Heart right ventricle (tissue), 16 donors: ENCODE measurements around the gene RPS19. TPM values are rescaled to one million over a fixed set of nuclear protein-coding genes. Genes with fewer than 3 reads are reported as not detected.
A peak's percentile ranks its signal among the peaks of the same experiment; 100 is the strongest.

Experiments
- ATAC-seq, 8 donors: fragments of 200-7000 bp; cut with Tn5 transposase; one replicate each; pipeline ENCODE4 v1.9.1; 2020; ENCODE audit warnings: mild to moderate bottlenecking in 8 of 8, moderate library complexity in 8 of 8, moderate number of reproducible peaks in 1 of 8
- DNase-seq, 2 donors: peaks; one replicate each; pipeline ENCODE4 v3.0.0-alpha.2; 2020
- H3K27ac ChIP-seq, 10 donors: fragments of 200-600 bp; sonication (generic) in 2 of 10; one replicate each; pipeline versions ENCODE4 v1.5.0 to v1.8.0; 2020 to 2022; ENCODE audit warnings: mild to moderate bottlenecking in 3 of 10
- H3K27me3 ChIP-seq, 7 donors: fragments of 200-600 bp; one replicate each; pipeline ENCODE4 v1.8.0; 2021 to 2022; ENCODE audit warnings: mild to moderate bottlenecking in 2 of 7
- H3K36me3 ChIP-seq, 9 donors: fragments of 200-600 bp; sonication (generic) in 1 of 9; one replicate each; pipeline versions ENCODE4 v1.5.0 to v1.8.0; 2020 to 2022; ENCODE audit warnings: mild to moderate bottlenecking in 2 of 9
- H3K4me1 ChIP-seq, 9 donors: fragments of 200-600 bp; sonication (generic) in 1 of 9; one replicate each; pipeline versions ENCODE4 v1.5.0 to v1.8.0; 2020 to 2022; ENCODE audit warnings: mild to moderate bottlenecking in 4 of 9
- H3K4me3 ChIP-seq, 10 donors: fragments of 200-600 bp; sonication (generic) in 2 of 10; one replicate each; pipeline versions ENCODE4 v1.5.0 to v1.8.0; 2020 to 2022; ENCODE audit warnings: mild to moderate bottlenecking in 7 of 10, moderate library complexity in 2 of 10
- H3K9me3 ChIP-seq, 11 donors: fragments of 200-600 bp in 10 of 11; sonication (generic) in 2 of 11; one replicate each; pipeline versions ENCODE4 v1.5.0 to v1.8.0; 2013 to 2022; ENCODE audit warnings: mild to moderate bottlenecking in 2 of 11, control low read depth in 1 of 11, moderate library complexity in 1 of 11
- CTCF ChIP-seq, 9 donors: fragments of 200-600 bp; sonication (generic) in 2 of 9; IDR thresholded peaks; one replicate each; pipeline versions ENCODE4 v1.5.0 to v1.8.0; 2021 to 2022; ENCODE audit warnings: antibody characterized with exemption in 9 of 9, mild to moderate bottlenecking in 5 of 9, moderate library complexity in 1 of 9
- WGBS, 2 donors: extraction: QIAGEN DNeasy Blood & Tissue Kit; methylation state at CpG; one replicate each; pipeline ENCODE4 v1.1.7; 2013; ENCODE audit warnings: inconsistent platforms in 1 of 2; 5-methylcytosine and 5-hydroxymethylcytosine counted together
- intact Hi-C, 10 donors: fragments of 100-400 bp; cut with DNase I; formaldehyde crosslinking; loops; one replicate each; pipeline versions ENCODE4 v1.11.1 to v1.14.2; 2022
- polyA plus RNA-seq, 2 donors: library from polyadenylated mRNA; stranded (reverse); fragments of 200-250 nt; gene quantifications; one replicate each; pipeline ENCODE4 v1.2.3, GENCODE V29; 2013
- total RNA-seq, 10 donors: library from RNA; stranded (reverse); fragmentation: NEBNext Ultra II Directional in 3 of 10; extraction: Animal tissue kit (Norgen Biotek cat#: 25700) in 3 of 10; gene quantifications; one replicate each; pipeline versions ENCODE4 v1.2.1 to v1.2.4, GENCODE V29; 2021 to 2023
- donor health status: Arrhythmogenic right ventricular cardiomyopathy.
- donor health status: ischemic (EF 13 %, LVEDD 7.1; RV severe dilation, severe dysfunction).
- donor health status: healthy with polysubstance abuse.
- donor health status: DM: no; HTN: yes; CAD: no.
- donor health status: DM: no; HTN: no; CAD: no.
- donor health status: ischemic (EF 25% LVEDD 6.9; RV normal size, moderate dysfunction).
- donor health status: ischemic (EF 25% LVEDD 5.7; RV mildly dilated, moderate dysfunction).
- donor health status: healthy.
- donor health status: DM: yes; HTN: yes; CAD: no.
- donor health status: Ischemic cardiomyopathy.
- donor health status: ischemic (EF 35%, LVEDD 5.7; RV mildly dilated, moderate dysfunction).
- donor health status: nonischemic (EF 11% LVEDD 7.7; RV severe dilation, severe dysfunction).
- donor health status: DM: yes; HTN: yes; CAD: no.
- donor health status: PGD.
- donor health status: ischemic (EF 29% LVEDD 5.4; RV normal size, mild dysfunction).
- donor health status: nonischemic (EF 23%, LVEDD 6.1; RV moderate dilation, normal function).

The RPS19 gene
- total and polyA plus RNA-seq, 12 donors = 446 to 1,996 (median 596) TPM

DNA sequence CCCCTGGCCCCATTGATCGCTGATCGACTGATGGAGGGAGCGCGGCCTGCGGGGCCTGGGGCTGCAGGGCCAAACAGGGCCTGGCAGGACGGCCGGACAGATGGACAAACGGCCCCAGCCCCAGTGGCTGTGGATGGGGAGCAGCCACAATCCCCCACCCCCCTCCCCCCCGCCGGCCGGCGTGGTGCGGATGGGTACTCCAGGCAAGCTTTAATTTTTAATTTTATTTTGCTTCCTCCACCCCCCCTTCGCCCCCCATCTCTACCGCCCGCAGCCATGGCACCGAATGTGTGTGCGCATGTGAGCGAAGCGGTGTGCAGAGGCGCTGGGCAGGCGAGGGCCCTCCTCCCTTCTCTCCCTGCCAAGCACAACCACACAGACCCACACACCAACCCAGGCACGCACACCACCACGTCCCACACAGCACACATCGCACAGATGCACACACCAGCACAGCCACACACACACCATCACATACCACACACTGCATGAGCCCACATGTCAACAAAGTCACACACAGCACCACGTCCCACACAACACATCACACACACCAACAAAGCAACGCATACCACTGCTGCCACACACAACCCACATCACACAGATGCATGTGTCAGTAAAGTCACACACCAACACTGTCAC lies 55.8 kb downstream of the RPS19 start:
- intact Hi-C loops = no loop called here
- Histone ChIP-seq H3K36me3 (no peaks in the 10 kb centered on the region), H3K27ac (no peak overlapping the region), H3K4me1 (peaks cover 0 to 3% (median 0%) of the 10 kb centered on the region in 9 donors), H3K4me3 (no peak overlapping the region), H3K9me3 (no peaks in the 10 kb centered on the region), H3K27me3 (peaks cover 7 to 95% (median 88%) of the 10 kb centered on the region in 7 donors)
- DNase-seq = no peak
- WGBS, 2 donors = 24 to 29% methylated on average over 27 of the region's 27 CpGs
- ATAC-seq = no peak
- no peak for TF ChIP-seq CTCF (IDR thresholded peaks at IDR 0.05)

GRCh38 chr19:41917676-41918075 lies 57.6 kb downstream of the RPS19 start:
- ATAC-seq = peak in 1 of 8 donors; percentile 18
- 60 to 61% methylated on average over 12 of the region's 12 CpGs for WGBS, 2 donors
- Histone ChIP-seq H3K4me1 (peaks cover 0 to 3% (median 0%) of the 10 kb centered on the region in 9 donors), H3K4me3 (no peak overlapping the region), H3K36me3 (no peaks in the 10 kb centered on the region), H3K9me3 (no peaks in the 10 kb centered on the region), H3K27ac (no peak overlapping the region), H3K27me3 (peaks cover 10 to 95% (median 88%) of the 10 kb centered on the region in 7 donors)
- no peak for DNase-seq
- intact Hi-C loops = no loop called here
- TF ChIP-seq CTCF (IDR thresholded peaks at IDR 0.05) = no peak

DNA sequence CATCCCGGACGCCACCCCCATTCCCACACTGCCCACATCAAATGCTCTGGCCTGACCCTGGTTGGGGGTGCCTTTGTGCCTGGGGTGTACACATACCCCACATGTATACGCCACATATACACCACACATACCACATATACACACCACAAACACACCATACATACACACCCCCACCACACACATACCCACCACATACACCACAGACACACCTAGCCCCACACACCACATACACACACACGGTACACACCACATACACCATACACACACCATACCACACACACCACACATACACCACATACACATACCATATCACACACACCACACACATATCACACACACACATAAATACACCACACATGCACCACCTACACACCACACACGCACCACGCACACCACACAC lies 58.0 kb downstream of the RPS19 start:
- Histone ChIP-seq H3K4me1 (peaks cover 0 to 3% (median 0%) of the 10 kb centered on the region in 9 donors), H3K36me3 (no peaks in the 10 kb centered on the region), H3K9me3 (no peaks in the 10 kb centered on the region), H3K27me3 (peaks cover 14 to 95% (median 88%) of the 10 kb centered on the region in 7 donors), H3K27ac (no peak overlapping the region), H3K4me3 (no peak overlapping the region)
- intact Hi-C loops = no loop called here
- 79 to 86% methylated on average over 6 of the region's 6 CpGs for WGBS, 2 donors
- ATAC-seq (no peak), DNase-seq (no peak)
- TF ChIP-seq CTCF (IDR thresholded peaks at IDR 0.05) = no peak

GRCh38 chr19:41918653-41919244 lies 58.7 kb downstream of the RPS19 start:
- DNase-seq (no peak), ATAC-seq (no peak)
- Histone ChIP-seq H3K36me3 (no peaks in the 10 kb centered on the region), H3K27ac (no peak overlapping the region), H3K4me3 (no peak overlapping the region), H3K9me3 (no peaks in the 10 kb centered on the region), H3K27me3 (peaks cover 14 to 92% (median 86%) of the 10 kb centered on the region in 7 donors), H3K4me1 (peaks cover 0 to 3% (median 0%) of the 10 kb centered on the region in 9 donors)
- WGBS, 2 donors = 91 to 95% methylated on average over 5 of the region's 5 CpGs
- TF ChIP-seq CTCF (IDR thresholded peaks at IDR 0.05) = no peak
- intact Hi-C loops = no loop called here
